Measurements from ENCODE around the gene LCE3D. TPM values are rescaled to one million over a fixed set of nuclear protein-coding genes. Genes with fewer than 3 reads are reported as not detected.

Gene LCE3D
- total RNA-seq, 1 experiment from 2014 or later = not detected

Small RNAs within 50 kb of the gene (small RNA-seq; reads per million reads assigned to genes)
- gene LCE3A (not detected), gene LCE3B (not detected)

Other genes starting within 250 kb of the LCE3D start
- not detected in 2 replicates for gene FLG2, start 220.5 kb downstream of the LCE3D start, total RNA-seq (2014; rRNA removed; shearing (Covaris generic))
- not detected in 2 replicates for gene CRNN, start 166.3 kb downstream of the LCE3D start, total RNA-seq (2014; rRNA removed; shearing (Covaris generic))
- gene LCE5A, start 69.7 kb downstream of the LCE3D start, total RNA-seq (2014; rRNA removed; shearing (Covaris generic)) = not detected in 2 replicates
- not detected in 2 replicates for gene CRCT1, start 66.0 kb downstream of the LCE3D start, total RNA-seq (2014; rRNA removed; shearing (Covaris generic))
- gene LCE3E, start 13.7 kb downstream of the LCE3D start, total RNA-seq (2014; rRNA removed; shearing (Covaris generic)) = not detected in 2 replicates
- gene LCE3C, start 19.7 kb upstream of the LCE3D start, total RNA-seq (2014; rRNA removed; shearing (Covaris generic)) = not detected in 2 replicates
- not detected in 2 replicates for gene LCE3B, start 33.3 kb upstream of the LCE3D start, total RNA-seq (2014; rRNA removed; shearing (Covaris generic))
- not detected in 2 replicates for gene LCE3A, start 42.6 kb upstream of the LCE3D start, total RNA-seq (2014; rRNA removed; shearing (Covaris generic))
- gene LCE2D, start 82.9 kb upstream of the LCE3D start, total RNA-seq (2014; rRNA removed; shearing (Covaris generic)) = not detected in 2 replicates
- gene LCE2C, start 94.8 kb upstream of the LCE3D start, total RNA-seq (2014; rRNA removed; shearing (Covaris generic)) = not detected in 2 replicates
- not detected in 2 replicates for gene LCE2B, start 105.6 kb upstream of the LCE3D start, total RNA-seq (2014; rRNA removed; shearing (Covaris generic))
- gene LCE2A, start 117.8 kb upstream of the LCE3D start, total RNA-seq (2014; rRNA removed; shearing (Covaris generic)) = 0.47 and 3.0 TPM in 2 replicates
- not detected in 2 replicates for gene LCE4A, start 127.6 kb upstream of the LCE3D start, total RNA-seq (2014; rRNA removed; shearing (Covaris generic))
- gene KPRP, start 177.5 kb upstream of the LCE3D start, total RNA-seq (2014; rRNA removed; shearing (Covaris generic)) = not detected in 2 replicates
- not detected in 2 replicates for gene LCE1F, start 194.6 kb upstream of the LCE3D start, total RNA-seq (2014; rRNA removed; shearing (Covaris generic))
- gene LCE1E, start 205.7 kb upstream of the LCE3D start, total RNA-seq (2014; rRNA removed; shearing (Covaris generic)) = 0.43 TPM in 1 of 2 replicates, not detected in the other
- not detected in 2 replicates for gene LCE1D, start 216.2 kb upstream of the LCE3D start, total RNA-seq (2014; rRNA removed; shearing (Covaris generic))
- gene LCE1C, start 226.1 kb upstream of the LCE3D start, total RNA-seq (2014; rRNA removed; shearing (Covaris generic)) = not detected in 2 replicates
- gene LCE1B, start 231.5 kb upstream of the LCE3D start, total RNA-seq (2014; rRNA removed; shearing (Covaris generic)) = not detected in 2 replicates
- gene LCE1A, start 247.0 kb upstream of the LCE3D start, total RNA-seq (2014; rRNA removed; shearing (Covaris generic)) = not detected in 2 replicates